ENCODE measurements around the gene RALGPS2. TPM values are rescaled to one million over a fixed set of nuclear protein-coding genes. Genes with fewer than 3 reads are reported as not detected.
"Not testable (repeated sequence)": the region's sequence is repeated elsewhere in the genome, so short reads cannot be mapped to it uniquely, and the experiment has no call there.

The RALGPS2 gene
- total RNA-seq, 1 donor from 2014 or later: 207 TPM

- Mint-ChIP-seq H3K4me1 (peaks cover 70% of the 10 kb centered on the region), H3K36me3 (ENCODE audit: low read depth) (peaks cover 92% of the 10 kb centered on the region), H3K27me3 (no peaks in the 10 kb centered on the region), H3K27ac (peak overlapping the region; percentile 73), H3K9me3 (peaks cover 5% of the 10 kb centered on the region), H3K4me3 (no peak overlapping the region)
- no peak for DNase-seq
- intact Hi-C loops (cut with micrococcal nuclease): loop anchor here (2.0 kb wide), 1 partner anchor 20 kb away; no protein-coding TSS in a partner anchor
- TF ChIP-seq, protein P1, sequence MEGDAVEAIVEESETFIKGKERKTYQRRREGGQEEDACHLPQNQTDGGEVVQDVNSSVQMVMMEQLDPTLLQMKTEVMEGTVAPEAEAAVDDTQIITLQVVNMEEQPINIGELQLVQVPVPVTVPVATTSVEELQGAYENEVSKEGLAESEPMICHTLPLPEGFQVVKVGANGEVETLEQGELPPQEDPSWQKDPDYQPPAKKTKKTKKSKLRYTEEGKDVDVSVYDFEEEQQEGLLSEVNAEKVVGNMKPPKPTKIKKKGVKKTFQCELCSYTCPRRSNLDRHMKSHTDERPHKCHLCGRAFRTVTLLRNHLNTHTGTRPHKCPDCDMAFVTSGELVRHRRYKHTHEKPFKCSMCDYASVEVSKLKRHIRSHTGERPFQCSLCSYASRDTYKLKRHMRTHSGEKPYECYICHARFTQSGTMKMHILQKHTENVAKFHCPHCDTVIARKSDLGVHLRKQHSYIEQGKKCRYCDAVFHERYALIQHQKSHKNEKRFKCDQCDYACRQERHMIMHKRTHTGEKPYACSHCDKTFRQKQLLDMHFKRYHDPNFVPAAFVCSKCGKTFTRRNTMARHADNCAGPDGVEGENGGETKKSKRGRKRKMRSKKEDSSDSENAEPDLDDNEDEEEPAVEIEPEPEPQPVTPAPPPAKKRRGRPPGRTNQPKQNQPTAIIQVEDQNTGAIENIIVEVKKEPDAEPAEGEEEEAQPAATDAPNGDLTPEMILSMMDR (IDR thresholded peaks at IDR 0.05): no peak
- POLR2A ChIA-PET: interaction anchor here (0.6 to 0.9 kb wide), 3 partner anchors 9 to 168 kb away, joined by 3 to 7 read pairs (median 3); no protein-coding TSS in a partner anchor
- ATAC-seq (ENCODE audit: low read depth): no peak
- CTCF ChIA-PET: interaction anchor here (1.6 to 1.8 kb wide), 2 partner anchors 12 to 198 kb away, joined by 5 to 7 read pairs; no protein-coding TSS in a partner anchor
Measured at GRCh38 chr1:178740924-178741323, 15.9 kb downstream of the RALGPS2 start.

DNA sequence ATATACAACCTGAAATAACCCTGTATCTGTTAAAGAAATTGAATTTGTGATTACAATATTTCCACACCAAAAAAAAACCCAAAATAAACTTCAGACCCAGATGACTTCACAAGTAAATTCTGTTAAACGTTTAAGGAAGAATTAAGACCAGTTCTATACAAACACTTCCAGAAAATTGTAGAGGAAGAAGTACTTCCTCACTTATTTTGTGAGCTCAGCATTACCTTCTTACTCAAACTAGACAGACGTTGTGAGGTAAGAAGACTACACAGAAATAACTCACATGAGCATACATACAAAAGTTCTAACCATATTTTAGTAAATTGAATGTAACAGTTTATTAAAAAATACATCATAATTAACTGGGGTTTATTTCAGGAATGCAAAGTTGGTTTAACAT is 18.8 kb downstream of the RALGPS2 start:
- intact Hi-C loops (cut with micrococcal nuclease): no loop called here
- no peaks in the 10 kb centered on the region for H3K27me3 Mint-ChIP-seq
- ATAC-seq (ENCODE audit: low read depth): no peak
- H3K36me3 Mint-ChIP-seq (ENCODE audit: low read depth): peaks cover 91% of the 10 kb centered on the region
- TF ChIP-seq, protein P1 (IDR thresholded peaks at IDR 0.05): no peak
- H3K9me3 Mint-ChIP-seq: peaks cover 5% of the 10 kb centered on the region
- H3K4me1 Mint-ChIP-seq: peaks cover 65% of the 10 kb centered on the region
- ChIA-PET POLR2A (no interaction called here), CTCF (no interaction called here)
- H3K27ac Mint-ChIP-seq: peak overlapping the region; percentile 68
- DNase-seq: no peak
- no peak overlapping the region for H3K4me3 Mint-ChIP-seq

DNA sequence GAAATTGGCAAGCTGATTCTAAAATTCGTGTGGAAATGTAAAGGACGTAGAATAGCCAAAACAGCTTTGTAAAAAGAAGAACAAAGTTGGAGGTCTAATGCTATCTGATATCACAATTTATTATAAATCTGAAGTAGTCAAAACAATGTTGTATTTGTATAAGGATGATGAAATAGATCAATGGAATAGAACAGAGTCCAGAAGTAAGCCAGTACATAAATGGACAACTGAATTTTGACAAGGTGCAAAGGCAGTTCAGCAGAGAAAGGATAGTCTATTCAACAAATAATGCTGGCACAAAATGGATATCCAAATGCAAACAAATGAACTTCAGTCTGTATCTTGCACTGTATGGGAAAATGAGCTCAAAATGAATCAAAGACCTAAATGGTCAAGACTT is 20.2 kb downstream of the RALGPS2 start:
- no peak overlapping the region for H3K4me3 Mint-ChIP-seq
- H3K27ac Mint-ChIP-seq: peak overlapping the region; percentile 74

DNA sequence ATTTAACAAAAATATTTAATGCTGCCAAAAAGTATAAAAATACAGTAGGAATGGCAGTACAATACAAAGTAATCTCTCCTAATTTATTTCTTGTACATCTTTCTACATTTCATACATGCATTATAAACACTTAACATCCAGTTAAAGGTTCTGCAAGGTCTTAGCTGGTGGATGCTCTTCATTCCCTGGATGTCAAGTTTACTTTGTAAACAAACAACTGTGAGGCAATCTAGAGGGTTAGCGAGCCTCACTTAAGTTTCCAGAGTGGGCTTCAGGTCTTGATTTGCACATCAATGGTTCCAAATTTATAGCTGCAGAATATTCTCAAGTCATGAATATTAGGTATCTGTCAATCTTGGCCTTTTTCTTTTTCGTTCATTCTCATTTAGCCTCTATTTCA is 21.3 kb downstream of the RALGPS2 start:
- H3K4me3 Mint-ChIP-seq: no peak overlapping the region

More for the DNA sequence above, 20.2 kb downstream of the RALGPS2 start:
- ChIA-PET CTCF (no interaction called here), POLR2A (interaction anchor here (0.7 to 1.3 kb wide), 4 partner anchors 19 to 241 kb away, joined by 4 to 7 read pairs (median 4); partner anchors contain the start of gene RALGPS2)
- Mint-ChIP-seq H3K27me3 (no peaks in the 10 kb centered on the region), H3K9me3 (peaks cover 5% of the 10 kb centered on the region), H3K36me3 (ENCODE audit: low read depth) (peaks cover 87% of the 10 kb centered on the region), H3K4me1 (peaks cover 62% of the 10 kb centered on the region)
- no peak for DNase-seq
- no peak for ATAC-seq (ENCODE audit: low read depth)
- TF ChIP-seq, protein P1 (IDR thresholded peaks at IDR 0.05): no peak
- intact Hi-C loops (cut with micrococcal nuclease): loop anchor here (5.0 kb wide), 1 partner anchor 37 kb away; no protein-coding TSS in a partner anchor

GRCh38 chr1:178747361-178747760 is 22.3 kb downstream of the RALGPS2 start:
- Mint-ChIP-seq H3K4me1 (peaks cover 68% of the 10 kb centered on the region), H3K27ac (peak overlapping the region; percentile 44), H3K36me3 (ENCODE audit: low read depth) (peaks cover 83% of the 10 kb centered on the region)
- ATAC-seq (ENCODE audit: low read depth); CTCF ChIA-PET; H3K4me3 Mint-ChIP-seq; POLR2A ChIA-PET; H3K27me3 Mint-ChIP-seq; DNase-seq; H3K9me3 Mint-ChIP-seq: not testable (repeated sequence)
- intact Hi-C loops (cut with micrococcal nuclease): loop anchor here (5.0 kb wide), 1 partner anchor 35 kb away; no protein-coding TSS in a partner anchor

More for the DNA sequence above, 21.3 kb downstream of the RALGPS2 start:
- H3K4me1 Mint-ChIP-seq: peaks cover 63% of the 10 kb centered on the region
- intact Hi-C loops (cut with micrococcal nuclease): loop anchor here (5.0 kb wide), 1 partner anchor 36 kb away; no protein-coding TSS in a partner anchor
- ATAC-seq (ENCODE audit: low read depth) (no peak), DNase-seq (no peak)
- CTCF ChIA-PET: no interaction called here
- POLR2A ChIA-PET: no interaction called here
- peaks cover 5% of the 10 kb centered on the region for H3K9me3 Mint-ChIP-seq
- peaks cover 86% of the 10 kb centered on the region for H3K36me3 Mint-ChIP-seq (ENCODE audit: low read depth)
- no peaks in the 10 kb centered on the region for H3K27me3 Mint-ChIP-seq
- peak overlapping the region; percentile 44 for H3K27ac Mint-ChIP-seq
- TF ChIP-seq, protein P1 (IDR thresholded peaks at IDR 0.05): no peak
